B cell (primary cell): ENCODE data around the gene TMEM131. TPM values are rescaled to one million over a fixed set of nuclear protein-coding genes. Genes with fewer than 3 reads are reported as not detected.
A peak's percentile ranks its signal among the peaks of the same experiment; 100 is the strongest.

Experiments
- ATAC-seq: fragments of 200-7000 bp; cut with Tn5 transposase; one replicate; pipeline ENCODE4 v1.10.0; 2021; ENCODE audit warnings: low read depth, mild to moderate bottlenecking, moderate number of reproducible peaks, moderate library complexity
- CTCF ChIA-PET: fragments of 350-600 bp; sonication (Branson Sonifier 250); formaldehyde crosslinking; loops from one replicate; lab custom pipeline; 2021; ENCODE audit warnings: antibody characterized with exemption, inconsistent platforms; lab: Charles Lee
- POLR2A ChIA-PET: fragments of 350-600 bp; sonication (Branson Sonifier 250); formaldehyde crosslinking; loops from one replicate; lab custom pipeline; 2021; ENCODE audit warnings: antibody characterized with exemption; lab: Charles Lee
- DNase-seq: peaks from one replicate; pipeline ENCODE4 v3.0.0; 2013
- H2AFZ ChIP-seq: 2 replicates; pipeline ENCODE4 v1.6.1; 2012; ENCODE audit warnings: mild to moderate bottlenecking, low read depth, low read length; ENCODE audit not compliant: insufficient read depth, poor library complexity, severe bottlenecking
- H3K27ac ChIP-seq, 2 donors: 1 replicate in 1 of 2; 2 replicates in 1 of 2; pipeline ENCODE4 v1.5.1; 2012 to 2013; ENCODE audit warnings: low read length in 2 of 2, mild to moderate bottlenecking in 2 of 2, moderate library complexity in 1 of 2
- H3K27me3 ChIP-seq, 4 experiments: fragments of 200-600 bp in 1 of 4; sonication (generic) in 1 of 4; replicated peaks in 1 of 4; 1 replicate in 2 of 4; 2 replicates in 2 of 4; pipeline versions ENCODE4 v1.6.1 to v1.7.0; 2013 to 2016; ENCODE audit warnings: low read length in 3 of 4, mild to moderate bottlenecking in 2 of 4, mixed read lengths in 1 of 4, moderate library complexity in 1 of 4; ENCODE audit not compliant: insufficient read depth in 4 of 4, control insufficient read depth in 3 of 4; ENCODE audit errors: control extremely low read depth in 1 of 4
- H3K36me3 ChIP-seq, 2 experiments: replicated peaks in 1 of 2; 1 replicate in 1 of 2; 2 replicates in 1 of 2; pipeline versions ENCODE4 v1.6.1 to v1.7.1; 2013; ENCODE audit warnings: low read length in 1 of 2; ENCODE audit not compliant: insufficient read depth in 2 of 2, control insufficient read depth in 1 of 2; ENCODE audit errors: control extremely low read depth in 1 of 2, extremely low read depth in 1 of 2
- H3K4me1 ChIP-seq, 2 donors: fragments of 200-600 bp in 1 of 2; sonication (generic) in 1 of 2; 1 replicate in 1 of 2; 2 replicates in 1 of 2; pipeline versions ENCODE4 v1.5.1 to v1.6.1; 2013 to 2017; ENCODE audit warnings: low read length in 2 of 2; ENCODE audit not compliant: control insufficient read depth in 2 of 2, insufficient read depth in 2 of 2
- H3K4me2 ChIP-seq: replicated peaks from 2 replicates; pipeline ENCODE3; 2012; ENCODE audit warnings: mild to moderate bottlenecking, low read depth, low read length; ENCODE audit not compliant: poor library complexity, severe bottlenecking
- H3K4me3 ChIP-seq, 5 experiments: fragments of 200-600 bp in 1 of 5; sonication (generic) in 1 of 5; 1 replicate in 3 of 5; 2 replicates in 2 of 5; pipeline versions ENCODE4 v1.5.1 to v1.7.0; 2011 to 2016; ENCODE audit warnings: low read length in 4 of 5, mild to moderate bottlenecking in 4 of 5, low read depth in 2 of 5, control low read depth in 1 of 5, moderate library complexity in 1 of 5; ENCODE audit not compliant: insufficient read depth in 1 of 5; ENCODE audit errors: control extremely low read depth in 1 of 5, extremely low read depth in 1 of 5
- H3K79me2 ChIP-seq: fragments of 200-600 bp; sonication (generic); one replicate; pipeline ENCODE4 v1.6.0; 2016; ENCODE audit warnings: low read length; ENCODE audit not compliant: control insufficient read depth, insufficient read depth
- H3K9ac ChIP-seq: fragments of 200-600 bp; sonication (generic); 2 replicates; pipeline ENCODE4 v1.6.1; 2017; ENCODE audit warnings: mild to moderate bottlenecking, low read length, moderate library complexity
- H3K9me3 ChIP-seq, 3 donors: one replicate each; pipeline versions ENCODE4 v1.6.1 to v1.7.1; 2013; ENCODE audit warnings: low read length in 2 of 3; ENCODE audit not compliant: control insufficient read depth in 2 of 3, insufficient read depth in 1 of 3; ENCODE audit errors: control extremely low read depth in 1 of 3
- H4K20me1 ChIP-seq: 2 replicates; pipeline ENCODE4 v1.6.0; 2012; ENCODE audit warnings: mild to moderate bottlenecking, low read length; ENCODE audit not compliant: insufficient read depth, control insufficient read depth, poor library complexity, severe bottlenecking
- H3K27ac Mint-ChIP-seq: one replicate; pipeline ENCODE4 v1.8.0; 2021; ENCODE audit warnings: mixed read lengths
- H3K27me3 Mint-ChIP-seq: one replicate; pipeline ENCODE4 v1.8.0; 2021; ENCODE audit warnings: mixed read lengths
- H3K4me1 Mint-ChIP-seq: one replicate; pipeline ENCODE4 v1.8.0; 2021; ENCODE audit warnings: mixed read lengths
- H3K4me3 Mint-ChIP-seq: one replicate; pipeline ENCODE4 v1.8.0; 2021; ENCODE audit warnings: mixed read lengths
- H3K9me3 Mint-ChIP-seq: one replicate; pipeline ENCODE4 v1.8.0; 2022; ENCODE audit warnings: mixed read lengths; ENCODE audit not compliant: insufficient read depth
- CTCF ChIP-seq: fragments of 200-600 bp; IDR thresholded peaks from one replicate; pipeline ENCODE4 v1.8.0; 2022; ENCODE audit warnings: antibody characterized with exemption, mild to moderate bottlenecking
- EZH2 ChIP-seq: IDR thresholded peaks from 2 replicates; pipeline ENCODE4 v1.6.1; 2012; ENCODE audit warnings: borderline replicate concordance, low read depth, mild to moderate bottlenecking, moderate library complexity, low read length; ENCODE audit not compliant: insufficient read depth, poor library complexity, severe bottlenecking
- WGBS: methylation state at CpG from one replicate; pipeline ENCODE4 v1.1.5; 2013; ENCODE audit warnings: missing lambda C conversion rate; ENCODE audit not compliant: insufficient coverage; 5-methylcytosine and 5-hydroxymethylcytosine counted together
- intact Hi-C: fragments of 100-400 bp; cut with micrococcal nuclease; formaldehyde crosslinking; loops from one replicate; pipeline ENCODE4 v1.10.0; 2022
- polyA plus RNA-seq: library from polyadenylated mRNA; depleted of rRNA; stranded (reverse); fragments of >200 nt; gene quantifications from 2 replicates; pipeline ENCODE4 v1.2.3, GENCODE V29; 2012
- total RNA-seq, 2 donors: library from RNA; stranded (reverse); fragments of 120-200 nt in 1 of 2; gene quantifications; 1 replicate in 1 of 2; 2 replicates in 1 of 2; pipeline versions ENCODE4 v1.2.3 to v1.2.4, GENCODE V29; 2013 to 2022

Gene TMEM131
- total and polyA plus RNA-seq, 2 donors (not counting 1 experiment from before 2014, with no cell fraction given): 24.3 to 101 TPM

- H3K4me2 ChIP-seq: peak overlapping the region; percentile 43
- peaks cover 63 to 73% of the 10 kb centered on the region in 2 donors for H3K4me1 ChIP-seq
- no peak overlapping the region for H3K4me3 ChIP-seq
- WGBS: no CpG with 5 or more reads among the region's 4 CpGs
- H3K9me3 ChIP-seq: no peaks in the 10 kb centered on the region
- peak overlapping the region; percentile 4 for H3K27ac Mint-ChIP-seq
- intact Hi-C loops: loop anchor here (2.0 to 5.0 kb wide), 2 partner anchors 46 to 83 kb away; partner anchors contain the start of gene TMEM131
- peaks cover 98% of the 10 kb centered on the region for H3K79me2 ChIP-seq
- H3K36me3 ChIP-seq: peaks cover 1 to 8% of the 10 kb centered on the region in 2 experiments
- no peaks in the 10 kb centered on the region for H3K27me3 Mint-ChIP-seq
- peaks cover 89% of the 10 kb centered on the region for H3K4me1 Mint-ChIP-seq
- H3K27me3 ChIP-seq: no peaks in the 10 kb centered on the region
- no peak overlapping the region for H3K9ac ChIP-seq
- H2AFZ ChIP-seq: no peak overlapping the region
- H3K4me3 Mint-ChIP-seq: peak overlapping the region; percentile 17
- ATAC-seq (peak; percentile 73), DNase-seq (peak; percentile 71)
- TF ChIP-seq EZH2: no peak
- no peak for TF ChIP-seq CTCF
- H3K27ac ChIP-seq: peak overlapping the region in 1 of 2 donors; percentile 37
- CTCF ChIA-PET: no interaction called here
- peaks cover 60% of the 10 kb centered on the region for H4K20me1 ChIP-seq
- POLR2A ChIA-PET: interaction anchor here (0.5 to 0.9 kb wide), 3 partner anchors 13 to 101 kb away, joined by 3 to 9 read pairs (median 4); no protein-coding TSS in a partner anchor
- no peaks in the 10 kb centered on the region for H3K9me3 Mint-ChIP-seq
These were observed 84.4 kb downstream of the TMEM131 start for GRCh38 chr2:97911206-97911921.
